ENCODE measurements around the gene USH2A. TPM values are rescaled to one million over a fixed set of nuclear protein-coding genes. Genes with fewer than 3 reads are reported as not detected.

USH2A gene
- total RNA-seq, 3 donors from 2014 or later = 0.03 to 0.17 TPM; not detected in 1

- Histone ChIP-seq H3K4me1 (ENCODE audit: low read depth) (no peaks in the 10 kb centered on the region), H3K9me3 (no peaks in the 10 kb centered on the region), H3K4me3 (no peak overlapping the region), H3K36me3 (ENCODE audit: low read depth) (no peaks in the 10 kb centered on the region)
- intact Hi-C loops (cut with DNase I, micrococcal nuclease) = no loop called here
- TF ChIP-seq CTCF (IDR thresholded peaks at IDR 0.05) = no peak
- ATAC-seq (no peak), DNase-seq (no peak)
These were observed 239.0 kb downstream of the USH2A start for GRCh38 chr1:216184126-216184680.

GRCh38 chr1:216183454-216183853 is 239.8 kb downstream of the USH2A start:
- Histone ChIP-seq H3K4me3 (no peak overlapping the region), H3K36me3 (ENCODE audit: low read depth) (no peaks in the 10 kb centered on the region), H3K4me1 (ENCODE audit: low read depth) (no peaks in the 10 kb centered on the region), H3K9me3 (no peaks in the 10 kb centered on the region)
- intact Hi-C loops (cut with DNase I, micrococcal nuclease) = no loop called here
- no peak for DNase-seq
- no peak for TF ChIP-seq CTCF (IDR thresholded peaks at IDR 0.05)
- no peak for ATAC-seq

GRCh38 chr1:216183007-216183406 is 240.2 kb downstream of the USH2A start:
- H3K9me3 ChIP-seq = no peaks in the 10 kb centered on the region
- H3K36me3 ChIP-seq (ENCODE audit: low read depth) = no peaks in the 10 kb centered on the region
- no peaks in the 10 kb centered on the region for H3K4me1 ChIP-seq (ENCODE audit: low read depth)
- no peak for ATAC-seq
- no peak for TF ChIP-seq CTCF (IDR thresholded peaks at IDR 0.05)
- no peak overlapping the region for H3K4me3 ChIP-seq
- intact Hi-C loops (cut with DNase I, micrococcal nuclease) = no loop called here
- DNase-seq = no peak

GRCh38 chr1:216181590-216181989 is 241.7 kb downstream of the USH2A start:
- ATAC-seq = no peak
- no peaks in the 10 kb centered on the region for H3K36me3 ChIP-seq (ENCODE audit: low read depth)
- intact Hi-C loops (cut with DNase I, micrococcal nuclease) = no loop called here
- no peaks in the 10 kb centered on the region for H3K9me3 ChIP-seq
- TF ChIP-seq CTCF (IDR thresholded peaks at IDR 0.05) = no peak
- DNase-seq = no peak
- H3K4me1 ChIP-seq (ENCODE audit: low read depth) = no peaks in the 10 kb centered on the region
- H3K4me3 ChIP-seq = no peak overlapping the region

GRCh38 chr1:216178281-216178680 is 245.0 kb downstream of the USH2A start:
- H3K4me1 ChIP-seq (ENCODE audit: low read depth) = no peaks in the 10 kb centered on the region
- no peak for TF ChIP-seq CTCF (IDR thresholded peaks at IDR 0.05)
- H3K4me3 ChIP-seq = no peak overlapping the region
- DNase-seq (no peak), ATAC-seq (no peak)
- no peaks in the 10 kb centered on the region for H3K9me3 ChIP-seq
- no peaks in the 10 kb centered on the region for H3K36me3 ChIP-seq (ENCODE audit: low read depth)
- intact Hi-C loops (cut with DNase I, micrococcal nuclease) = no loop called here

- Histone ChIP-seq H3K36me3 (ENCODE audit: low read depth) (no peaks in the 10 kb centered on the region), H3K9me3 (no peaks in the 10 kb centered on the region), H3K4me1 (ENCODE audit: low read depth) (no peaks in the 10 kb centered on the region), H3K4me3 (no peak overlapping the region)
- ATAC-seq (no peak), DNase-seq (no peak)
- TF ChIP-seq CTCF (IDR thresholded peaks at IDR 0.05) = no peak
- intact Hi-C loops (cut with DNase I, micrococcal nuclease) = no loop called here
These were observed 246.3 kb downstream of the USH2A start for GRCh38 chr1:216176970-216177369.
